BE2C (cell line): ENCODE measurements around the gene MRPS12.

ENCODE experiments used
- DNase-seq: peaks from one replicate; pipeline ENCODE4 v3.0.0-alpha.2; 2020
- H3K27me3 ChIP-seq: fragments of 250-450 bp; sonication (Bioruptor Pico); 2 replicates; pipeline ENCODE4 v1.5.1; 2020; ENCODE audit warnings: mild to moderate bottlenecking
- H3K36me3 ChIP-seq: fragments of 250-450 bp; sonication (Bioruptor Pico); 2 replicates; pipeline ENCODE4 v1.5.1; 2020; ENCODE audit warnings: mild to moderate bottlenecking
- H3K4me1 ChIP-seq: fragments of 250-450 bp; sonication (Bioruptor Pico); 2 replicates; pipeline ENCODE4 v1.5.1; 2020
- H3K4me3 ChIP-seq: 2 replicates; pipeline ENCODE4 v1.5.1; 2011; ENCODE audit warnings: low read depth, low read length
- H3K9me3 ChIP-seq: fragments of 250-450 bp; sonication (Bioruptor Pico); 2 replicates; pipeline ENCODE4 v1.5.1; 2020
- CTCF ChIP-seq: IDR thresholded peaks from 2 replicates; pipeline ENCODE4 v1.5.1; 2012; ENCODE audit warnings: mild to moderate bottlenecking, low read depth, low read length

Gene MRPS12

GRCh38 chr19:38918526-38918925 is 12.2 kb upstream of the MRPS12 start:
- no peak for DNase-seq
- Histone ChIP-seq H3K9me3 (no peaks in the 10 kb centered on the region), H3K36me3 (peaks cover 11% of the 10 kb centered on the region), H3K4me1 (peaks cover 3% of the 10 kb centered on the region), H3K4me3 (no peak overlapping the region), H3K27me3 (no peaks in the 10 kb centered on the region)
- no peak for TF ChIP-seq CTCF

GRCh38 chr19:38919837-38920601 is 10.7 kb upstream of the MRPS12 start:
- H3K4me1 ChIP-seq: peaks cover 3% of the 10 kb centered on the region
- no peaks in the 10 kb centered on the region for H3K27me3 ChIP-seq
- TF ChIP-seq CTCF: no peak
- H3K9me3 ChIP-seq: no peaks in the 10 kb centered on the region
- H3K36me3 ChIP-seq: peaks cover 26% of the 10 kb centered on the region
- no peak for DNase-seq
- H3K4me3 ChIP-seq: no peak overlapping the region

GRCh38 chr19:38920602-38921419 is 9.9 kb upstream of the MRPS12 start:
- no peak overlapping the region for H3K4me3 ChIP-seq
- TF ChIP-seq CTCF: no peak
- no peak for DNase-seq
- H3K4me1 ChIP-seq: peaks cover 3% of the 10 kb centered on the region
- peaks cover 34% of the 10 kb centered on the region for H3K36me3 ChIP-seq
- H3K9me3 ChIP-seq: no peaks in the 10 kb centered on the region
- H3K27me3 ChIP-seq: no peaks in the 10 kb centered on the region

- Histone ChIP-seq H3K4me3 (no peak overlapping the region), H3K4me1 (peaks cover 3% of the 10 kb centered on the region), H3K36me3 (peaks cover 39% of the 10 kb centered on the region), H3K27me3 (no peaks in the 10 kb centered on the region), H3K9me3 (no peaks in the 10 kb centered on the region)
- no peak for DNase-seq
- TF ChIP-seq CTCF: no peak
Observed at GRCh38 chr19:38921420-38922274, 9.1 kb upstream of the MRPS12 start.

- Histone ChIP-seq H3K4me1 (peaks cover 3% of the 10 kb centered on the region), H3K9me3 (no peaks in the 10 kb centered on the region), H3K36me3 (peaks cover 39% of the 10 kb centered on the region), H3K27me3 (no peaks in the 10 kb centered on the region), H3K4me3 (no peak overlapping the region)
- DNase-seq: no peak
- no peak for TF ChIP-seq CTCF
Observed at GRCh38 chr19:38922482-38922881, 8.3 kb upstream of the MRPS12 start.
